Ovary (tissue), 3 donors: ENCODE measurements around the gene CAPN3.

ENCODE experiments used
- CTCF ChIP-seq, 3 donors: fragments of 450-650 bp in 2 of 3; fragments of 200-600 bp in 1 of 3; IDR thresholded peaks; one replicate each; pipeline versions ENCODE4 v1.5.1 to v1.8.0; 2016 to 2022; ENCODE audit warnings: antibody characterized with exemption in 3 of 3, mild to moderate bottlenecking in 1 of 3
- POLR2A ChIP-seq: fragments of 450-650 bp; IDR thresholded peaks from one replicate; pipeline ENCODE4 v1.6.1; 2017; ENCODE audit warnings: antibody characterized with exemption, mild to moderate bottlenecking, moderate library complexity
- donor health status: DM: no; HTN: no; CAD: no.

DNA sequence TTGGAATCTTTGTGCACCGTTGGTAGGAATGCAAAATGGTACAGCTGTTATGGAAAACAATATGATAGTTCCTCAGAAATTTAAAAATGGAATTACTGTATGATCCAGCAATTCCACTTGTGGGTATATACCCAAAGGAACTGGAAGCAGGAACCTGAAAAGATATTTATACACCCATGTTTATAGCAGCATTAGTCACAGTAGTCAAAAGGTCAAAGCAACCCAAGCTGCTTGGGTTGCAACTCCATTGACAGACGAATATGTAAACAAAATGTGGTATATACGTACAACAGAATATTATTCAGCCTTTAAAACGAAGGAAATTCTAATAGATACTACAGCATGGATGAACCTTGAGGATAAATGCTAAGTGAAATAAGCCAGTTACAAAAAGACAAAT is 35.0 kb upstream of the CAPN3 start:
- TF ChIP-seq POLR2A (no peak), CTCF (IDR thresholded peaks at IDR 0.05) (no peak)
